ENCODE results near the gene PRDM2.

Gene PRDM2

DNA sequence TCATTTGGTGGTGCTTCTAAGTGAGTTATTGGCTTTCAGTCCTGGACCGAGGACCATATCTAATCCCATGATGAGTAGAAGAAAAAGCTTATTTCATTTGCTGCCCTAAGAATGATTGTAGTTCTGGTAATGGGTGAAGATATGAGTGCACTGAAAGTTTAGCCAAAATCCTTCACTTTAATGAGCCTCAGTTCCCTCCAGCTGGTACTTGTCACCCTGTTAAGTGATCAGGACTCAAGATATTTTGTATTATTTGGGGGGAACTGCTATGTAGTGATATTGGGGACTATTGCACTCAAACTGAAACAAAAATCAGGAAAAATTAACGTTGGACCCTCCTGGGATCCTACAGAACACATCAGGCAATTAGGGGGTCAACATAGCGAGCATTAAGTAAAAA is 165.9 kb downstream of the PRDM2 start:
- no peak for DNase-seq

DNA sequence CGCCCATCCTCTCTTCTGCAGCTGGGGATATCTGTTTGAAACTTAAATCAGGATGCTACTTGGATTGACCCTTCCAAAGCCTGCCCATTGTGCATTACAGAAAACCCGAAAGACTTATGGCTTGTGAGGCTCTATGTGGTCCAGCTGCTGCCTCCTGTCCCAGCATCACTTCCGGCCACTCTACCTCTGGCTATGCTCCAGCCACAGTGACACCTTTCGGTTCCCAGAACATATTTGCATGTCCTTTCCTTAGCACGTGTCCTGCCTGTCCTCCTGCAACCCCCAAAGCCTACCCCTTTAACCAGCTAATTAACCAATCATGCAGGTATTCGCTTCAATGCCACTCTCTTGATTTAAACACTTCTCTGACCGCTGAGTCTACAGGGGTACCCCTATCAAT is 167.6 kb downstream of the PRDM2 start:
- DNase-seq, result no peak

DNA sequence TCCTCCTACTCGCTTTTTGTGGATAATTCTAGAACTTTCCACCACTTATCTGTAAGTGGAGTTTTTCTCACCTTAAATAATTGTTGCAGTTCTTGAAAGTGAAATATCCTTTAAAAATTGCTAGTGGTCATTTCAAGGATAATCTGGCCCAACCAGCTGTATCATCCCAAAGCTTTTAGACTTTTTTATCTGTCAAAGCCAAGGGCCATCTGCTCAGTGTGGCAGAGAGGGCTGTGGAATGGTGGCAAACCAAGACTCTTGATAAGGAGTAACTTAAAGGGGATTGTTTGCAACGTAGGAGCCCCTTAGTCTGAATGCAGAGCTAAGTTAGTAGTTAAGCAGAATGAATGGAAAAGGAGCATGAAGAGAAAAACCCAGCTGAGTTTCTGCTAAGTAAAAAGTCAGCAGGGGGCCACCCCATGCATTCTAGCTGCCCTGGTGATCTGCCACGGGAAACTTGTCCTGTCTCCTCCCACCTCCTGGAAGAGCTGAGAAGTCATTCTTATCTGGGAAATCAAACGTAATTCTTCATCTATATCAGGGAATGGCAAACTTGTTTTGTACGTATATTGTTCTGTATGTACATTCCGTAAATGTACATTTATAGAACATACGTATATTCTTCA is 169.3 kb downstream of the PRDM2 start:
- no peak for DNase-seq

DNA sequence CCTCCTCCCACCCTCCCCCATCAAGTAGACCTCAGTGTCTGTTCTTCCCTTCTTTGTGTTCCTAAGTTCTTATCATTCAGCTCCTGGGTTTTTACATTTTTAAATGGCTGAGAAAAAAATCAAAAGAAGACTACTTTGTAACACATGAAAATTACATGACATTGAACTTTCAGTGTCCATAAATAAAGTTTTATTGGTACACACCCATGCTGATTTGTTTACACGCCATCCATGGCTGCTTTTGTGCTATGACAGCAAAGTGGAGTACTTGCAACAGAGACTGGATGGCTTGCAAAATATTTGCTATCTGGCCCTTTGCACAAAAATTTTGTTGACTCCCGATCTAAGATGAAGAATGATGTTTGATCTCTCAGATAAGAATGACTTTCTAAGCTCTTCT is 171.4 kb downstream of the PRDM2 start:
- no peak for DNase-seq

DNA sequence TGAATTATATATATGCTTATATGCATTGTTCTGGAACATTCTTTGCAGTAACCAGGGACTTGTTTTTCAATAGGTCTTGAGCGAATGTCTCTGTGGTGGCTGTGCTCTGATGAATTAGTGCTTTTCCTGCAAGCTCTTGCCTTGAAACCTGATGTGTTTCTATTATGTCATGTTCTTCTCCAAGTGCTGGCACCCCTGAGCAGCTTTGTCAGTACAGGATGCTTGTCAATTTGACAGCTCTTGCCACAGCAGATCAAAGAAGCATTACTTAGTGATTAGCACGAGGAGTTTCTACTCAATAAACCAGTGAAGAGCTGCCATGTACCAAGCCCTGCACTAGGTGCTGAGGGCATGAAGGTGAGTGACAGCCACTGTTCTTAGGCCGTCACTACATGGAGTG is 171.9 kb downstream of the PRDM2 start:
- DNase-seq, result no peak

DNA sequence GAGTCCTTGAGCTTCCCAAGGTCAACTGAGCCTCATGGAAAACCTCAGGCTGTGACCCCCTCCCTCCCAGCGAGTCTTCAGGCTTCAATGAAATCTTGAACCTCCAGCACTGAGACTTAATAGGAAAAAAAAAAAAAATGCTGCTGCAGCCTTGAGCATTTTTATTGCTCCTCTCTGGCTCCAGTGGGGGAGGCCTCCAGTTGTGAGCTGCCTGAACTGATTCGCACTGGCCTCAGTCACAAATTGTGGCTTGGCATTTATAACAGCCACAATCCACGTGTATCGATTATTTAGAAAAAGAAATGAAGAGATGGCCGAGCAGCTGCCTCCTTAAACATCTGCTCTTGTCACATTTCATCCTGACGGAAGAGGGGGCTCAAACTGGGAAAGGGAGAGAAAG is 173.0 kb downstream of the PRDM2 start:
- no peak for DNase-seq

All from EL (cell line).